Keratinocyte (primary cell): ENCODE data around the gene LYPD8.

Experiments used
- EZH2 ChIP-seq: IDR thresholded peaks from one replicate; pipeline ENCODE4 v1.6.1; 2012; ENCODE audit warnings: inconsistent platforms, mild to moderate bottlenecking, low read length, moderate library complexity
- TF ChIP-seq, protein P1 (sequence below), 3 experiments: IDR thresholded peaks in 1 of 3; conservative IDR thresholded peaks in 1 of 3; optimal IDR thresholded peaks in 1 of 3; 2 replicates in 2 of 3; 3 replicates in 1 of 3; pipeline versions ENCODE3 to v1.5.1; 2011; ENCODE audit warnings: low read length in 3 of 3, mild to moderate bottlenecking in 3 of 3, moderate library complexity in 2 of 3, control low read depth in 1 of 3, inconsistent platforms in 1 of 3; ENCODE audit not compliant: insufficient read depth in 2 of 3; ENCODE audit errors: extremely low read depth in 1 of 3

DNA sequence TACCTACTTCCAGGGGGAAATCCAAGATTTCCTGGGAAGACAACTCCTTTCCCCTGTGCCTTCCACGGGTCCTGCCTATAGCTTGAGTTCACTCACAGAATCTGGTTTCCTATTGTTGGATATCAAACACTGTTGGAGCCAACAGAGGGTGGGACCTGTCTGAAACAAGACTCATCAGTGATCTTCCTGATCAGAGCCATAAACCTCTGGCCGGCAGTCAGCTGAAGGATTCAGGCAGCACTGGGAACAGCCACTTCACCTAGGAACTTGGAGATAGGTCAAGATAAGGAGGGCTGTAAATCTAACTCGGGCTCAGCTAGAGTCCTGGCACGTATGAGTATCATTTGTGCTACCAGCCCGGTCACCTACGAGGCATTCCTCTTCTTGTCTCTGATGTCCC, 46.9 kb upstream of the LYPD8 start:
- TF ChIP-seq, protein P1, sequence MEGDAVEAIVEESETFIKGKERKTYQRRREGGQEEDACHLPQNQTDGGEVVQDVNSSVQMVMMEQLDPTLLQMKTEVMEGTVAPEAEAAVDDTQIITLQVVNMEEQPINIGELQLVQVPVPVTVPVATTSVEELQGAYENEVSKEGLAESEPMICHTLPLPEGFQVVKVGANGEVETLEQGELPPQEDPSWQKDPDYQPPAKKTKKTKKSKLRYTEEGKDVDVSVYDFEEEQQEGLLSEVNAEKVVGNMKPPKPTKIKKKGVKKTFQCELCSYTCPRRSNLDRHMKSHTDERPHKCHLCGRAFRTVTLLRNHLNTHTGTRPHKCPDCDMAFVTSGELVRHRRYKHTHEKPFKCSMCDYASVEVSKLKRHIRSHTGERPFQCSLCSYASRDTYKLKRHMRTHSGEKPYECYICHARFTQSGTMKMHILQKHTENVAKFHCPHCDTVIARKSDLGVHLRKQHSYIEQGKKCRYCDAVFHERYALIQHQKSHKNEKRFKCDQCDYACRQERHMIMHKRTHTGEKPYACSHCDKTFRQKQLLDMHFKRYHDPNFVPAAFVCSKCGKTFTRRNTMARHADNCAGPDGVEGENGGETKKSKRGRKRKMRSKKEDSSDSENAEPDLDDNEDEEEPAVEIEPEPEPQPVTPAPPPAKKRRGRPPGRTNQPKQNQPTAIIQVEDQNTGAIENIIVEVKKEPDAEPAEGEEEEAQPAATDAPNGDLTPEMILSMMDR (optimal IDR thresholded peaks at IDR 0.05 in 1 of 3, IDR thresholded peaks at IDR 0.05 in 1 of 3, conservative IDR thresholded peaks at IDR 0.05 in 1 of 3; ENCODE audit: extremely low read depth in 1 of 3, insufficient read depth in 2 of 3, low read length in 3 of 3), result no peak
- TF ChIP-seq EZH2, result no peak
